ENCODE data around the gene NRP1. TPM values are rescaled to one million over a fixed set of nuclear protein-coding genes. Genes with fewer than 3 reads are reported as not detected.

NRP1 gene
- total RNA-seq, 1 experiment from 2014 or later = 0.71 TPM

- H3K9me3 ChIP-seq (ENCODE audit: low read length) = no peaks in the 10 kb centered on the region
- no peak for DNase-seq
- no peak overlapping the region for H2AFZ ChIP-seq (ENCODE audit: low read length)
- H3K9ac ChIP-seq (ENCODE audit: low read length) = no peak overlapping the region
- H3K79me2 ChIP-seq (ENCODE audit: low read length) = no peaks in the 10 kb centered on the region
- no peak overlapping the region for H3K27ac ChIP-seq (ENCODE audit: low read length)
- no peak overlapping the region for H3K4me3 ChIP-seq (ENCODE audit: low read length)
- H3K27me3 ChIP-seq (ENCODE audit: low read length) = no peaks in the 10 kb centered on the region
- H3K4me2 ChIP-seq (ENCODE audit: low read depth, low read length, poor library complexity, severe bottlenecking) = no peak overlapping the region
- H3K36me3 ChIP-seq (ENCODE audit: insufficient read depth, low read length) = no peaks in the 10 kb centered on the region
- H3K4me1 ChIP-seq (ENCODE audit: low read length) = no peaks in the 10 kb centered on the region
- no peaks in the 10 kb centered on the region for H4K20me1 ChIP-seq (ENCODE audit: insufficient read depth, low read depth, low read length)
- no peaks in the 10 kb centered on the region for H3K9me2 ChIP-seq (replicated peaks; ENCODE audit: insufficient read depth, low read length)
Measured at GRCh38 chr10:33289776-33290175, 44.7 kb downstream of the NRP1 start.

DNA sequence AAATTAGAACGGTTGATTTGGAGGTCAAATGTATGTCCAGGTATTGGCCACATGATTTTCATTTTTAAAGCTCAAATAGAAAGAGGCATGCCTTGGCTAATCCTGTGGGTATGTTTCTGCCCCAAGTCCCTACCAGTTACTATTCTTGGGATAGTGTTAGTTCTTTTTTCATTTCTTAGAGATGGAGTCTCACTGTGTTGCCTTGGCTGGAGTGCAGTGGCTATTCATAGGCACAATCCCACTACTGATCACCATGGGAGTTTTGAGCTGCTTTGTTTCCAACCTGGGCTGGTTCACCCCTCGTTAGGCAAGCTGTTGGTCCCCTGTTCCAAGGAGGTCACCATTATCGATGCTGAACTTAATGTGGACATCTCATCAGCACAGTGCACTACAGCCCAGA is 46.3 kb downstream of the NRP1 start:
- H3K79me2 ChIP-seq (ENCODE audit: low read length) = no peaks in the 10 kb centered on the region
- no peaks in the 10 kb centered on the region for H3K4me1 ChIP-seq (ENCODE audit: low read length)
- H3K9me3 ChIP-seq (ENCODE audit: low read length) = no peaks in the 10 kb centered on the region

GRCh38 chr10:33287112-33287511 is 47.4 kb downstream of the NRP1 start:
- Histone ChIP-seq H2AFZ (ENCODE audit: low read length) (no peak overlapping the region), H3K27me3 (ENCODE audit: low read length) (no peaks in the 10 kb centered on the region), H3K9me2 (replicated peaks; ENCODE audit: insufficient read depth, low read length) (no peaks in the 10 kb centered on the region), H3K79me2 (ENCODE audit: low read length) (no peaks in the 10 kb centered on the region), H3K4me2 (ENCODE audit: low read depth, low read length, poor library complexity, severe bottlenecking) (no peak overlapping the region), H3K36me3 (ENCODE audit: insufficient read depth, low read length) (no peaks in the 10 kb centered on the region), H3K9ac (ENCODE audit: low read length) (no peak overlapping the region), H3K4me3 (ENCODE audit: low read length) (no peak overlapping the region), H3K9me3 (ENCODE audit: low read length) (no peaks in the 10 kb centered on the region), H3K4me1 (ENCODE audit: low read length) (no peaks in the 10 kb centered on the region), H3K27ac (ENCODE audit: low read length) (no peak overlapping the region), H4K20me1 (ENCODE audit: insufficient read depth, low read depth, low read length) (no peaks in the 10 kb centered on the region)
- no peak for DNase-seq

More for the DNA sequence above, 46.3 kb downstream of the NRP1 start:
- no peaks in the 10 kb centered on the region for H3K36me3 ChIP-seq (ENCODE audit: insufficient read depth, low read length)
- no peaks in the 10 kb centered on the region for H3K9me2 ChIP-seq (replicated peaks; ENCODE audit: insufficient read depth, low read length)
- H2AFZ ChIP-seq (ENCODE audit: low read length) = no peak overlapping the region
- H4K20me1 ChIP-seq (ENCODE audit: insufficient read depth, low read depth, low read length) = no peaks in the 10 kb centered on the region
- no peak overlapping the region for H3K4me2 ChIP-seq (ENCODE audit: low read depth, low read length, poor library complexity, severe bottlenecking)
- H3K27me3 ChIP-seq (ENCODE audit: low read length) = no peaks in the 10 kb centered on the region
- H3K4me3 ChIP-seq (ENCODE audit: low read length) = no peak overlapping the region
- no peak for DNase-seq
- H3K27ac ChIP-seq (ENCODE audit: low read length) = no peak overlapping the region
- H3K9ac ChIP-seq (ENCODE audit: low read length) = no peak overlapping the region

GRCh38 chr10:33286157-33286934 is 48.1 kb downstream of the NRP1 start:
- Histone ChIP-seq H3K36me3 (ENCODE audit: insufficient read depth, low read length) (no peaks in the 10 kb centered on the region), H3K27ac (ENCODE audit: low read length) (no peak overlapping the region), H4K20me1 (ENCODE audit: insufficient read depth, low read depth, low read length) (no peaks in the 10 kb centered on the region), H3K9ac (ENCODE audit: low read length) (no peak overlapping the region), H3K27me3 (ENCODE audit: low read length) (no peaks in the 10 kb centered on the region), H3K9me2 (replicated peaks; ENCODE audit: insufficient read depth, low read length) (no peaks in the 10 kb centered on the region), H3K4me3 (ENCODE audit: low read length) (no peak overlapping the region), H3K9me3 (ENCODE audit: low read length) (no peaks in the 10 kb centered on the region), H3K4me2 (ENCODE audit: low read depth, low read length, poor library complexity, severe bottlenecking) (no peak overlapping the region), H3K79me2 (ENCODE audit: low read length) (no peaks in the 10 kb centered on the region), H3K4me1 (ENCODE audit: low read length) (no peaks in the 10 kb centered on the region), H2AFZ (ENCODE audit: low read length) (no peak overlapping the region)
- DNase-seq = no peak

- Histone ChIP-seq H2AFZ (ENCODE audit: low read length) (no peak overlapping the region), H3K9me3 (ENCODE audit: low read length) (no peaks in the 10 kb centered on the region), H3K27me3 (ENCODE audit: low read length) (no peaks in the 10 kb centered on the region), H3K4me1 (ENCODE audit: low read length) (no peaks in the 10 kb centered on the region), H4K20me1 (ENCODE audit: insufficient read depth, low read depth, low read length) (no peaks in the 10 kb centered on the region), H3K9me2 (replicated peaks; ENCODE audit: insufficient read depth, low read length) (no peaks in the 10 kb centered on the region), H3K36me3 (ENCODE audit: insufficient read depth, low read length) (no peaks in the 10 kb centered on the region), H3K79me2 (ENCODE audit: low read length) (no peaks in the 10 kb centered on the region), H3K4me3 (ENCODE audit: low read length) (no peak overlapping the region), H3K27ac (ENCODE audit: low read length) (no peak overlapping the region), H3K4me2 (ENCODE audit: low read depth, low read length, poor library complexity, severe bottlenecking) (no peak overlapping the region), H3K9ac (ENCODE audit: low read length) (no peak overlapping the region)
- DNase-seq = no peak
Measured at GRCh38 chr10:33284945-33285344, 49.5 kb downstream of the NRP1 start.

- Histone ChIP-seq H2AFZ (ENCODE audit: low read length) (no peak overlapping the region), H3K27ac (ENCODE audit: low read length) (no peak overlapping the region), H3K4me2 (ENCODE audit: low read depth, low read length, poor library complexity, severe bottlenecking) (no peak overlapping the region), H3K9ac (ENCODE audit: low read length) (no peak overlapping the region), H3K4me3 (ENCODE audit: low read length) (no peak overlapping the region), H4K20me1 (ENCODE audit: insufficient read depth, low read depth, low read length) (no peaks in the 10 kb centered on the region), H3K79me2 (ENCODE audit: low read length) (no peaks in the 10 kb centered on the region), H3K9me2 (replicated peaks; ENCODE audit: insufficient read depth, low read length) (no peaks in the 10 kb centered on the region), H3K36me3 (ENCODE audit: insufficient read depth, low read length) (no peaks in the 10 kb centered on the region), H3K9me3 (ENCODE audit: low read length) (no peaks in the 10 kb centered on the region), H3K4me1 (ENCODE audit: low read length) (no peaks in the 10 kb centered on the region), H3K27me3 (ENCODE audit: low read length) (no peaks in the 10 kb centered on the region)
- no peak for DNase-seq
Measured at GRCh38 chr10:33279811-33280602, 54.5 kb downstream of the NRP1 start.

GRCh38 chr10:33279276-33279675 is 55.2 kb downstream of the NRP1 start:
- no peak overlapping the region for H3K4me2 ChIP-seq (ENCODE audit: low read depth, low read length, poor library complexity, severe bottlenecking)
- no peak overlapping the region for H3K27ac ChIP-seq (ENCODE audit: low read length)
- no peak overlapping the region for H2AFZ ChIP-seq (ENCODE audit: low read length)
- no peaks in the 10 kb centered on the region for H3K9me2 ChIP-seq (replicated peaks; ENCODE audit: insufficient read depth, low read length)
- H3K4me1 ChIP-seq (ENCODE audit: low read length) = no peaks in the 10 kb centered on the region
- H3K9ac ChIP-seq (ENCODE audit: low read length) = no peak overlapping the region
- no peaks in the 10 kb centered on the region for H3K36me3 ChIP-seq (ENCODE audit: insufficient read depth, low read length)
- H4K20me1 ChIP-seq (ENCODE audit: insufficient read depth, low read depth, low read length) = no peaks in the 10 kb centered on the region
- DNase-seq = no peak
- no peak overlapping the region for H3K4me3 ChIP-seq (ENCODE audit: low read length)
- H3K9me3 ChIP-seq (ENCODE audit: low read length) = no peaks in the 10 kb centered on the region
- H3K79me2 ChIP-seq (ENCODE audit: low read length) = no peaks in the 10 kb centered on the region
- no peaks in the 10 kb centered on the region for H3K27me3 ChIP-seq (ENCODE audit: low read length)

DNA sequence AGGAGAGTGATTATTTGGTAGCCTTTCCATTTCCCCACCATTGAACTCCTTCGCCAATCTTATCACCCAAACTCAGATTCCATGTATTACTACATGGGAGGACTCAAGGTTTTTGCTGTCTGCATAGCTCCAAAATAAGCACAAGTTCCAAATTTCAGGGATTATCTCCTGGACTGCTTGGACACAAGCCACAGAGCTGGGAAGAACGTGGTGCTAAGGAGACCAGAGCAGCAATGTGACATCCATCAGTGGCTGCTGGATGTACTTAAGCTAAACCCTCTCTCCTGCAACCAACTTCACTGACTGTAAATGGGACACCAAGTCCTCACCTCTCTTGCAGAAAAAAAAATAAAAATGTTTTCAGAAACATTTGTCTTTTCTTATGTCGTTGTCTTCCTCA is 56.3 kb downstream of the NRP1 start:
- Histone ChIP-seq H3K4me3 (ENCODE audit: low read length) (no peak overlapping the region), H3K9ac (ENCODE audit: low read length) (no peak overlapping the region), H3K27ac (ENCODE audit: low read length) (no peak overlapping the region), H3K4me2 (ENCODE audit: low read depth, low read length, poor library complexity, severe bottlenecking) (no peak overlapping the region), H3K9me2 (replicated peaks; ENCODE audit: insufficient read depth, low read length) (no peaks in the 10 kb centered on the region), H4K20me1 (ENCODE audit: insufficient read depth, low read depth, low read length) (no peaks in the 10 kb centered on the region), H2AFZ (ENCODE audit: low read length) (no peak overlapping the region), H3K4me1 (ENCODE audit: low read length) (no peaks in the 10 kb centered on the region), H3K79me2 (ENCODE audit: low read length) (no peaks in the 10 kb centered on the region), H3K36me3 (ENCODE audit: insufficient read depth, low read length) (no peaks in the 10 kb centered on the region), H3K27me3 (ENCODE audit: low read length) (no peaks in the 10 kb centered on the region), H3K9me3 (ENCODE audit: low read length) (no peaks in the 10 kb centered on the region)
- DNase-seq = no peak

Measured in Karpas-422 (cell line).